Amniotic epithelial cell (primary cell): ENCODE results near the gene ARHGAP1.
"Not testable (repeated sequence)": the region's sequence is repeated elsewhere in the genome, so short reads cannot be mapped to it uniquely, and the experiment has no call there.

Source experiments
- DNase-seq: peaks from one replicate; pipeline ENCODE4 v3.0.0-alpha.2; 2010; ENCODE audit warnings: low read depth

The ARHGAP1 gene

GRCh38 chr11:46723359-46723680, 22.9 kb upstream of the ARHGAP1 start:
- DNase-seq, result no peak

DNA sequence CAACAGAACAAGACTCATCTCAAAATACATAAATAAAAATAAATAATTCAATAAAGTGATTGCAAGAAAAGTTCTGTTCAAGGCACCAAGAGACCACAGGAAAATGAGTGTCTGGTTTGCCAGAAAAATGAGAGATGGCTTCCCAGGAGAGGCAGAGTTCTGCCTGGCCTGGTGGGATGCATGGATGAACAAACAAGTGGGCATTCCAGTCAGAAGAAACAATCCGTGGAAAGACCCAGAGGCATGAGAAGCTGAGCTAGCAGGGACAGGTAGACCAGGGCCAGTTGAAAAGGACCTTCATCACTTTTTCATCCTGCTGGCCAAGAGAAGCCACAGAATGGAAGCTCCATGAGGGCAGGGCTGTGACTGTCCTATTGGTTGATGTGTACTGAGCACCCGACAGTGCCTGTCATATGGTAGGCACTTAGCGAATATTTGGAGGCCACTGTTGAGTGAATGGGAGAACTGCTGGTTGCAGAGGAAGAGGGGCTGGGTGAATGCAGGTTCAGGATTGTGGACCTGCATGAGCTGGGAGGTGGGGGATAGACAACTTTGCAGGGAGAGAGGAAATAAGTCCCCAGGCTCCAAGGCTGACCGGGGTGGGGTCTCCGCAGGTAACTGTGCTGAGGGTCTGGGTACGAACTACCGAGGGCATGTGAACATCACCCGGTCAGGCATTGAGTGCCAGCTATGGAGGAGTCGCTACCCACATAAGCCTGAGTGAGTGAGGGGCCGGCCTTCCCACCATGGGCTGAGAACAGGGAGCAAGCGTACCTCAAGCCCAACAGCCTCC, 22.3 kb upstream of the ARHGAP1 start:
- no peak for DNase-seq

DNA sequence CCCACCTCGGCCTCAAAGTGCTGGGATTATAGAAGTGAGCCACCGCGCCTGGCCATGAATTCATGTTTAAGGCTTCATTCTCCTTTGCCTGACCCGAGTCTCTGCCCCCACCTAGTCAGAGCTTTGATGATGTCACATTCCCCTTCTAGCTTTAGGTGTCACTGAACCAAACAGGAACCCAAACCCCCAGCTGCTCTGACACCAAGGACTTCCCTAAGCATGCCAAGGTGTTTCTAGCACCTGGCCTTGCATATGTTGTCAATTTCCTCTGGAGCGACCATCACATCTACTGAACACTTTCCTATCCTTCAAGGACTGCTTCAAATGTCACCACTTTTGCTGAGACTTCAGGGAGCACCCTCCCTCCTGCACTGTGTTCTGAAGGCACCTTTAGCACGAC, 20.9 kb upstream of the ARHGAP1 start:
- no peak for DNase-seq

GRCh38 chr11:46719543-46720218, 19.3 kb upstream of the ARHGAP1 start:
- no peak for DNase-seq

DNA sequence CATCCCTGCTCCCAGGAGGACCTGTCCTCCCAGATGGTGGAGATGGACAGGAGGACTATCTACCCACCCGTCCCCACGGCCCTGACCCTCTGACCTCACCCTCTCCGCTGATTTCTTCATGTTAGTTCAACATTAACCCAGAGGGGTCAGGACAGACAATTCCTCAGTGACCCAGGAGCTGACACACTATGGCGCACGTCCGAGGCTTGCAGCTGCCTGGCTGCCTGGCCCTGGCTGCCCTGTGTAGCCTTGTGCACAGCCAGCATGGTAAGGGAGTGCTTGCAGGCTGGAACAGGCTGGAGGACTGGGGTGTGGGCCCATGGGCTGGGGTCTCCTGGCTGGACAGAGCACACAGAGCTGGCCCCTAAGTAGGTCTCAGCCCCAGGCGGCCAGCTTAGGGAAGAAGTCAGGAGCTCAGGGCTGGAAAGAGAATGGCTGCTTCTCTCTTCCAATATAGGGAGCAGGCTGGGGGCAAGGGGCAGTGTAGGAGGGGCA, 18.7 kb upstream of the ARHGAP1 start, which contains the start of gene F2:
Gene F2 (plus strand): TSS at position 166 of the 495 bp plus-strand sequence. CDS start 23 bp downstream, at position 189.
- no peak for DNase-seq

GRCh38 chr11:46718155-46719019, 18.0 kb upstream of the ARHGAP1 start:
- no peak for DNase-seq

DNA sequence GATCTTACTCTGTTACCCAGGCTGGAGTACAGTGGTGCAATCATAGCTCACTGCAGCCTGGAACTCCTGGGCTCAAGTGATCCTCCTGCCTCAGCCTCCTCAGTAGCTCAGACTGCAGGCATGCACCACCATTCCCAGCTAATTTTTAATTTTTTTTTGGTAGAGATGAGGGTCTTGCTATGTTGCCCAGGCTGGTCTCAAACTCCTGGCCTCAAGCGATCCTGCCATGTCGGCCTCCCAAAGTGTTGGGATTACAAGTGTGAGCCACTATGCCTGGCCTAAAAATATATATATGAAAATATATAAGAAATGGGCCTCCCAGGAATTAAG, 17.4 kb upstream of the ARHGAP1 start:
- DNase-seq, result not testable (repeated sequence)

DNA sequence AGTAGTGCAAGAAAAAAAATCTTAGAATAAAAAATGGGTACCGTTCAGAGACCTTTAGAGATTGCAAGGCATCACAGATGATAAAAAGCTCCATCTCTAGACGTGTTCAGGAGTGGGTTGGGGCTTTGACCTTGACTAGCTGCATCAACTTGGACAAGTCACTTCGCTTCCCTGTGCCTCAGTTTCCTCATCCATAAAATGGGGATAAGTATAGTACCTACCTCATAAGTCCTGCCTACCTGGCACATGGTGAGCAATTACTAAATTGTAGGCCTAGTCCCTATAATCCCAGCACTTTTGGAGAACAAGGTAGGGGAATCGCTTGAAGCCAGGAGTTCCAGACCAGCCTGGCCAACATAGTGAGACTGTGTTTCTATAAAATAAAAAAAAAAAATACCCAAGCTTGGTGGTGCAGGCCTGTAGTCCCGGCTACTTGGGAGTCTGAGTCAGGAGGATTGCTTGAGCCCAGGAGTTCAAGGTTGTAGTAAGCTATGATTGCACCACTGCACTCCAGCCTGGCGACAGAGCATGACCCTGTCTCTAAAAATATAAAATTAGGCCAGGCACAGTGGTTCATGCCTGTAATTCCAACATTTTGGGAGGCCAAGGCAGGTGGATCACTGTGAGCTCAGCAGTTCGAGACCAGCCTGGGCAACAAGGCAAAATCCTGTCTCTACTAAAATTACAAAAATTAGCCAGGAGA, 12.6 kb upstream of the ARHGAP1 start:
- DNase-seq, result no peak

DNA sequence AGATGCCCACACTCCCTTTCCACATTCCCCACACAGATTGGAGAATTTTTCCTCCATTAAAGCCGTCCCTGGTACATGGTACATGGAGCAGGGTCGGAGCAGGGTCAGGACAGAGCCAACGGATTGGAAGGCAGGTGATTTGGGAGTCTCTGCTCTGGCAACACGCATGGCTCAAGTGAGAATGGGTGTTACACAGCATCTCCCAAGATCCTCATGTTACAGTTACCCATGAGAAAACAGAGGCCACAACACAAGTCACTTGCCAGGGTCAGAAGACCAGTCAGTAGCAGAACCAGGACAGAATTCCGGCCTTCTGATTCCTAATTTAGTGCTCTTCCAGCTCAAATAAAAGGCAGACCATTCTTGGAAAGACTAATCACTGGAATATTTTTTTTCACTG, 10.9 kb upstream of the ARHGAP1 start:
- DNase-seq, result peak; percentile 21

DNA sequence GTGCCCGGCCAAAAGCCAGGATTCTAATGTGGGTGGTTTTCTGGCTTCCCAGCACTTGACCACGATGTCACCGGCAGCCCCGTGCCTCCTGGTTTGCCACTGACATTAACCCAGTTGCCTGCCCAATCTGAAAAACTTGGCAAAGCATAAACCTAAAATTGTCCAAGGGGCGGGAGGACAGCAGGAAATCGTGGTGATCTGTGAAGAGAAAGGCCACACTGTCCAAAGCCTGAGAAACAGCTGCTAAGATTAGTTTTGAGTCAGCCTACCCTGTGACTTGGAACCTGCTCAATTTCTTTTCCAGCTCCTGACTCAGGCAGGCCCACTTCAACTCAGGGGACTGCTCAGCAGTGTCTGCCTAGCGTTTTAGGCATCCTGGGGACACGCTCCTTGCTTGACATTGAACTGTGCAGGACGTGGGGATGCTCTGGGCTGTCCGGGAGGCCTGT, 10.4 kb upstream of the ARHGAP1 start:
- DNase-seq, result peak; percentile 88

DNA sequence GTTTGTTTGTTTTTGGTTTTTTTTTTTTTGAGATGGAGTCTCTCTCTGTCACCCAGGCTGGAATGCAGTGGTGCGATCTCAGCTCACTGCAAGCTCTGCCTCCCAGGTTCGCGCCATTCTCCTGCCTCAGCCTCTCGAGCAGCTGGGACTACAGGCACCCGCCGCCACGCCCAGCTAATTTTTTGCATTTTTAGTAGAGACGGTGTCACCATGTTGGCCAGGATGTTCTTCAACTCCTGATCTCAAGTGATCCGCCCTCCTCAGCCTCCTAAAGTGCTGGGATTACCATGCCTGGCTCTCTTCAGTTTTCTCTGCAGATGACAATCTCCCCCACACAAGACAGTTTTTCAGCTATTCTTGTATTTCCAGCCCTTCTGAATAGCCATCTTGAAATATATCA, 8.9 kb upstream of the ARHGAP1 start:
- not testable (repeated sequence) for DNase-seq

- DNase-seq, result no peak
Measured at GRCh38 chr11:46706886-46707285, 6.5 kb upstream of the ARHGAP1 start.

GRCh38 chr11:46705070-46705688, 4.8 kb upstream of the ARHGAP1 start:
- no peak for DNase-seq

DNA sequence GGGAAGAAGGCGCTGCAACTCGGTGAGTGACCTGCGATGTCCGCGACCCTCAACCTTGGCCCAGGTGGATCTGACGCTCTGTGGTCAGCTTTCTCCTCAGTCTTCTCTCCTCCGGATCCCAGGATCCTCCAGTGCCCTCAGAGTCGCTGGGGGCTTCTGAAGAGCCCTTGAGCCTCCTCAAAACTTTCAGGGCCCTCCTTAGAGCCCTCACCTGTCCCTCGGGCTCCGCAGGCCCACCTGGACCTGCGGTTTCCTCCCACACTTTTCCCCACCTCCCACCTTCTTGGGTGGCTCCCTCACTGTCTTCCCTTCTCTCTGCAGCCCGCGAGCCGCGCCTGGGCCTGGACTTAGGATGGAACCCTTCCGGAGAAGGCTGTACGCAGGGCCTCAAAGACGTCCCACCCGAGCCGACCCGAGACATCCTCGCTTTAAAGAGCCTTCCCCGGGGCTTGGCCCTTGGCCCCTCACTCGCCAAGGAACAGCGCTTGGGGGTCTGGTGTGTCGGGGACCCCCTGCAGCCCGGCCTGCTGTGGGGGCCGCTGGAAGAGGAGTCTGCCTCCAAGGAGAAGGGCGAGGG, 747 bp upstream of the ARHGAP1 start:
- DNase-seq, result no peak

DNA sequence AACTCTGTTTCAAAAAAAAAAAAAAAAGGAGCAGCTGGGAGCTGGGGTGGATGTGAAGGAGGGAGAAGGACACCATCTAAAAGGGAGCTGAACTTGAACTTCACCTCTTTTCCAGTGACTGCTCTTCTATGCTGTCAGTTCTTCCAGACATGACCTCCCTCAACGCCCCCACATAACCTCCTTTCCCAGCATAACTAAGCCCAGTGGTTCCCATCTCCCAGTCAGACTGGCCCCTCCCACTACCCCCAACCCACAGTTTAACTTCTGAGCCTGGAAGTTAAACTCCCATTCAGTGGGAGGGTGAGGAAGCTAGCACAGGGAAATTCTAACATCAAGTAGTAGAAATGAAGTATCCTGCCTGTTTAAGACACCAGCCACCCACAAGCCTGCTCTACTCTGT, 1.8 kb downstream of the ARHGAP1 start:
- DNase-seq, result peak; percentile 66

GRCh38 chr11:46697723-46698122, 2.7 kb downstream of the ARHGAP1 start:
- DNase-seq, result no peak

GRCh38 chr11:46697303-46697702, 3.1 kb downstream of the ARHGAP1 start:
- DNase-seq, result peak; percentile 58

- DNase-seq, result no peak
Measured at GRCh38 chr11:46696212-46696558, 4.2 kb downstream of the ARHGAP1 start.

GRCh38 chr11:46695345-46696211, 4.8 kb downstream of the ARHGAP1 start:
- DNase-seq, result no peak

DNA sequence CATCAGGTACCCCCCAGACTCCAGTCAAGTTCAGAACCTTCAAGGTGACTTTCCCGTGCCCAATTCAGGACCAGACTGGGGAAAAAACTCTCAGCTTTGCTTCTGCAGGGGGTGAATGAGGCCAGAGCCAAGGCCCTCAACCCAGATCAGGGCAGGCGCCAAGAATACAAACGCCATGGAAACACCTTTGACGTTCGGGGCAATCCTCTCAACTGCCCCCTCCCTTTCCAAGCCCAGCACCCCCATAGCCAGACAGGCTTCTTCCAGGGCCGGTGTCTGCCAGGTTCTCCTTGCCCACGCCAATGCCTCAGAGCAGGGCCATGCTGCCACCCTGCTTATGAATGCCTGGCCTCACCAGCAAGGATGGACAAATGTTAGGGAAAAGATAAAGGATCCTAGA, 5.8 kb downstream of the ARHGAP1 start:
- DNase-seq, result no peak
